Activated CD8-positive, alpha-beta memory T cell treated with anti-CD3 and anti-CD28 coated beads for 4 hours (primary cell): ENCODE measurements around the gene GJA4.

Experiments used
- DNase-seq, 2 donors: peaks; one replicate each; pipeline ENCODE4 v3.0.0-alpha.2; 2020; ENCODE audit warnings: low read depth in 2 of 2

Gene GJA4

GRCh38 chr1:34839526-34840305 lies 46.9 kb downstream of the GJA4 start:
- DNase-seq: no peak

GRCh38 chr1:34840426-34840825 lies 47.6 kb downstream of the GJA4 start:
- DNase-seq: no peak

GRCh38 chr1:34842073-34842472 lies 49.3 kb downstream of the GJA4 start:
- DNase-seq: no peak

GRCh38 chr1:34842952-34843371 lies 50.2 kb downstream of the GJA4 start:
- DNase-seq: no peak

GRCh38 chr1:34843392-34844251 lies 50.8 kb downstream of the GJA4 start:
- DNase-seq: no peak

- DNase-seq: no peak
These were observed 51.4 kb downstream of the GJA4 start for GRCh38 chr1:34844252-34844634.
